H1 (cell line): Measurements from ENCODE around the gene EFCAB6. TPM values are rescaled to one million over a fixed set of nuclear protein-coding genes. Genes with fewer than 3 reads are reported as not detected.

Source experiments
- CTCF ChIA-PET: fragments of 300-600 bp; sonication (Branson Sonifier 250); formaldehyde crosslinking; loops from one replicate; lab custom pipeline; 2021; ENCODE audit not compliant: partially characterized antibody; lab: Charles Lee
- POLR2A ChIA-PET: fragments of 300-600 bp; sonication (Branson Sonifier 250); formaldehyde crosslinking; loops from one replicate; lab custom pipeline; 2021; ENCODE audit warnings: inconsistent platforms; ENCODE audit not compliant: partially characterized antibody; lab: Charles Lee
- DNase-seq, 2 experiments: peaks; one replicate each; pipeline versions ENCODE4 v3.0.0 to v3.0.0-alpha.2; 2010 to 2022; ENCODE audit warnings: low spot score in 2 of 2, low read depth in 1 of 2, mixed read lengths in 1 of 2
- FAIRE-seq: peaks from 2 replicates; lab custom pipeline; 2011; peaks lifted over from hg19 to GRCh38; lab: Jason Lieb, UNC
- H2AFZ ChIP-seq: 2 replicates; pipeline ENCODE4 v1.8.1; 2012; ENCODE audit warnings: low read length, inconsistent platforms
- H2AK5ac ChIP-seq: 2 replicates; pipeline ENCODE4 v1.6.1; 2013; ENCODE audit warnings: low read depth, low read length
- H2BK120ac ChIP-seq: replicated peaks from 2 replicates; pipeline ENCODE3; 2013; ENCODE audit warnings: low read depth, low read length, inconsistent platforms
- H2BK12ac ChIP-seq: 2 replicates; pipeline ENCODE4 v1.6.1; 2013; ENCODE audit warnings: low read depth, low read length
- H2BK15ac ChIP-seq: 2 replicates; pipeline ENCODE4 v1.6.1; 2013; ENCODE audit warnings: low read length
- H2BK20ac ChIP-seq: 2 replicates; pipeline ENCODE4 v1.6.1; 2013; ENCODE audit warnings: low read length
- H2BK5ac ChIP-seq: 2 replicates; pipeline ENCODE4 v1.6.1; 2013; ENCODE audit warnings: low read depth, low read length
- H3K14ac ChIP-seq: 2 replicates; pipeline ENCODE4 v1.6.1; 2013; ENCODE audit warnings: inconsistent platforms; ENCODE audit not compliant: insufficient read length
- H3K18ac ChIP-seq: 2 replicates; pipeline ENCODE4 v1.6.1; 2013; ENCODE audit warnings: low read length; ENCODE audit errors: extremely low read depth
- H3K23ac ChIP-seq: 2 replicates; pipeline ENCODE4 v1.6.1; 2013; ENCODE audit warnings: inconsistent platforms; ENCODE audit not compliant: insufficient read length
- H3K23me2 ChIP-seq: 2 replicates; pipeline ENCODE4 v1.6.1; 2013; ENCODE audit warnings: low read depth, low read length
- H3K27ac ChIP-seq: 2 replicates; pipeline ENCODE4 v1.6.1; 2011; ENCODE audit warnings: low read depth, low read length, inconsistent platforms
- H3K27me3 ChIP-seq, 4 experiments: replicated peaks in 1 of 4; 1 replicate in 1 of 4; 2 replicates in 3 of 4; pipeline versions ENCODE4 v1.6.1 to v1.8.1; 2011 to 2013; ENCODE audit warnings: low read length in 3 of 4, mild to moderate bottlenecking in 3 of 4, inconsistent platforms in 2 of 4, mixed read lengths in 2 of 4, moderate library complexity in 1 of 4; ENCODE audit not compliant: control insufficient read depth in 3 of 4, insufficient read depth in 3 of 4; ENCODE audit errors: extremely low read depth in 1 of 4
- H3K36me3 ChIP-seq, 4 experiments: 2 replicates each; pipeline versions ENCODE4 v1.6.1 to v1.8.1; 2011 to 2013; ENCODE audit warnings: mild to moderate bottlenecking in 4 of 4, low read length in 3 of 4, moderate library complexity in 2 of 4, control low read depth in 1 of 4, inconsistent platforms in 1 of 4; ENCODE audit not compliant: insufficient read depth in 4 of 4, control insufficient read depth in 2 of 4
- H3K4ac ChIP-seq: replicated peaks from 2 replicates; pipeline ENCODE3; 2013; ENCODE audit warnings: low read length, low read depth, mixed read lengths, inconsistent platforms; ENCODE audit not compliant: insufficient read length
- H3K4me1 ChIP-seq, 4 experiments: replicated peaks in 1 of 4; 1 replicate in 1 of 4; 2 replicates in 3 of 4; pipeline versions ENCODE4 v1.6.1 to v1.8.1; 2011 to 2013; ENCODE audit warnings: low read length in 3 of 4, inconsistent platforms in 2 of 4, mixed read lengths in 1 of 4; ENCODE audit not compliant: insufficient read depth in 4 of 4, control insufficient read depth in 3 of 4
- H3K4me2 ChIP-seq, 2 experiments: 2 replicates each; pipeline versions ENCODE4 v1.6.1 to v1.8.1; 2011 to 2013; ENCODE audit warnings: low read depth in 2 of 2, low read length in 2 of 2, control low read depth in 1 of 2, inconsistent platforms in 1 of 2, mild to moderate bottlenecking in 1 of 2; ENCODE audit not compliant: insufficient read depth in 1 of 2
- H3K4me3 ChIP-seq, 4 experiments: fragments of 200-600, 300-600 bp in 1 of 4; sonication (generic), shearing (Covaris generic), sonication (Bioruptor Twin) in 1 of 4; 2 replicates each; pipeline versions ENCODE4 v1.5.1 to v1.8.1; 2011 to 2016; ENCODE audit warnings: low read length in 4 of 4, low read depth in 3 of 4, control low read depth in 2 of 4, inconsistent platforms in 2 of 4, mild to moderate bottlenecking in 2 of 4, mixed read lengths in 1 of 4, moderate library complexity in 1 of 4; ENCODE audit not compliant: insufficient read depth in 2 of 4; ENCODE audit errors: extremely low read depth in 1 of 4
- H3K56ac ChIP-seq: replicated peaks from 2 replicates; pipeline ENCODE3; 2013; ENCODE audit warnings: low read depth, mild to moderate bottlenecking, mixed read lengths, low read length, inconsistent platforms; ENCODE audit not compliant: insufficient read length
- H3K79me1 ChIP-seq: 2 replicates; pipeline ENCODE4 v1.6.1; 2013; ENCODE audit warnings: low read depth, low read length, control low read depth
- H3K79me2 ChIP-seq, 2 experiments: 2 replicates each; pipeline versions ENCODE4 v1.6.1 to v1.8.1; 2012 to 2013; ENCODE audit warnings: low read length in 2 of 2, mild to moderate bottlenecking in 2 of 2, inconsistent platforms in 1 of 2; ENCODE audit not compliant: insufficient read depth in 2 of 2, control insufficient read depth in 1 of 2
- H3K9ac ChIP-seq, 4 experiments: replicated peaks in 1 of 4; 1 replicate in 1 of 4; 2 replicates in 3 of 4; pipeline versions ENCODE4 v1.6.1 to v1.8.1; 2011 to 2013; ENCODE audit warnings: low read depth in 3 of 4, low read length in 3 of 4, control low read depth in 2 of 4, mild to moderate bottlenecking in 2 of 4, moderate library complexity in 2 of 4, inconsistent platforms in 1 of 4; ENCODE audit errors: extremely low read depth in 1 of 4
- H3K9me3 ChIP-seq, 2 experiments: 2 replicates each; pipeline versions ENCODE4 v1.6.1 to v1.8.1; 2012 to 2013; ENCODE audit warnings: mild to moderate bottlenecking in 2 of 2, moderate library complexity in 2 of 2, control low read depth in 1 of 2, inconsistent platforms in 1 of 2, low read depth in 1 of 2, low read length in 1 of 2, mixed read lengths in 1 of 2; ENCODE audit not compliant: insufficient read depth in 2 of 2
- H4K20me1 ChIP-seq, 2 experiments: replicated peaks in 1 of 2; 2 replicates each; pipeline versions ENCODE3 to v1.8.1; 2011 to 2013; ENCODE audit warnings: inconsistent platforms in 2 of 2, low read length in 2 of 2, mild to moderate bottlenecking in 1 of 2; ENCODE audit not compliant: insufficient read depth in 2 of 2, control insufficient read depth in 1 of 2
- H4K5ac ChIP-seq: 2 replicates; pipeline ENCODE4 v1.6.1; 2013; ENCODE audit warnings: low read length, low read depth, mixed read lengths, inconsistent platforms; ENCODE audit not compliant: insufficient read length
- H4K8ac ChIP-seq: 2 replicates; pipeline ENCODE4 v1.8.0; 2013; ENCODE audit warnings: mild to moderate bottlenecking, moderate library complexity, low read length, inconsistent platforms; ENCODE audit not compliant: insufficient read depth; ENCODE audit errors: extremely low read depth
- H4K91ac ChIP-seq: replicated peaks from 2 replicates; pipeline ENCODE3; 2013; ENCODE audit warnings: low read length, mixed read lengths, inconsistent platforms; ENCODE audit not compliant: insufficient read length
- ATF3 ChIP-seq: IDR thresholded peaks from 2 replicates; pipeline ENCODE4 v1.6.1; 2011; ENCODE audit warnings: low read depth, mild to moderate bottlenecking, low read length; ENCODE audit not compliant: insufficient read depth
- CHD1 ChIP-seq: IDR thresholded peaks from 2 replicates; pipeline ENCODE4 v1.6.1; 2012; ENCODE audit warnings: low read depth, low read length, improper control_type of control experiment
- TBP ChIP-seq: IDR thresholded peaks from 2 replicates; pipeline ENCODE4 v1.6.1; 2011; ENCODE audit warnings: low read depth, low read length, improper control_type of control experiment
- ZNF274 ChIP-seq: IDR thresholded peaks from 2 replicates; pipeline ENCODE4 v1.7.0; 2012; ENCODE audit warnings: low read length, borderline replicate concordance; ENCODE audit errors: extremely low read depth
- WGBS, 2 experiments: shearing (Covaris generic) in 1 of 2; methylation state at CpG; one replicate each; pipeline versions ENCODE4 v1.1.6 to v1.1.7; 2013 to 2015; ENCODE audit warnings: low lambda C conversion rate in 2 of 2, mixed read lengths in 2 of 2, inconsistent platforms in 1 of 2, low coverage in 1 of 2, missing lambda C conversion rate in 1 of 2; ENCODE audit not compliant: insufficient replicate concordance in 2 of 2, insufficient coverage in 1 of 2, insufficient read length in 1 of 2; ENCODE audit errors: extremely low coverage in 1 of 2, missing lambda C conversion rate in 1 of 2; 5-methylcytosine and 5-hydroxymethylcytosine counted together
- polyA plus RNA-seq, 7 experiments: library from polyadenylated mRNA; depleted of rRNA in 3 of 7; stranded (reverse) in 5 of 7; unstranded in 2 of 7; fragments of >200 nt in 5 of 7; fragments of 200-250 nt in 2 of 7; gene quantifications; 1 replicate in 5 of 7; 2 replicates in 1 of 7; 4 replicates in 1 of 7; pipeline versions ENCODE4 v1.2.1 to v1.2.3, GENCODE V29; 2011 to 2013; ENCODE audit warnings: missing spikeins in 2 of 7, mixed read lengths in 2 of 7
- total RNA-seq: library from RNA; stranded (reverse); fragmentation: NEBNext Ultra II Directional; extraction: Animal tissue kit (Norgen Biotek cat#: 25700); gene quantifications from 2 replicates; pipeline ENCODE4 v1.2.1, GENCODE V29; 2021

EFCAB6 gene
- total and polyA plus RNA-seq, 2 of the 8 experiments (the other 6 are each of a cell fraction or from before 2014, with no cell fraction given) = 0.32 to 1.7 TPM

- Histone ChIP-seq H3K23ac (no peak overlapping the region), H3K79me1 (no peaks in the 10 kb centered on the region), H3K9ac (no peak overlapping the region), H2BK120ac (no peak overlapping the region), H3K4me3 (no peak overlapping the region), H3K18ac (no peak overlapping the region), H4K8ac (no peak overlapping the region), H2BK5ac (no peak overlapping the region), H3K4me2 (no peak overlapping the region), H3K4me1 (peaks cover 2 to 12% (median 10%) of the 10 kb centered on the region in 4 experiments), H3K27me3 (no peaks in the 10 kb centered on the region; a peak in 1 of 7 replicates), H3K9me3 (no peaks in the 10 kb centered on the region), H2AFZ (no peak overlapping the region), H3K14ac (no peak overlapping the region), H2BK12ac (no peak overlapping the region), H2BK20ac (no peak overlapping the region), H2AK5ac (no peak overlapping the region), H3K79me2 (no peaks in the 10 kb centered on the region), H3K4ac (no peak overlapping the region), H3K56ac (no peak overlapping the region), H3K23me2 (no peaks in the 10 kb centered on the region), H4K20me1 (no peaks in the 10 kb centered on the region), H3K36me3 (no peaks in the 10 kb centered on the region), H2BK15ac (no peak overlapping the region; the same call in 1 of the 2 replicates), H4K91ac (no peak overlapping the region), H4K5ac (no peak overlapping the region), H3K27ac (no peak overlapping the region)
- DNase-seq (no peak), FAIRE-seq (no peak)
- TF ChIP-seq ATF3 (no peak), CHD1 (no peak), ZNF274 (no peak), TBP (no peak)
- POLR2A ChIA-PET = no interaction called here
- CTCF ChIA-PET = no interaction called here
- WGBS, 2 experiments = 92% methylated on average over 9 of the region's 9 CpGs; no CpG with 5 or more reads in 1 of the 2 experiments
Measured at GRCh38 chr22:43572710-43573109, 239.4 kb downstream of the EFCAB6 start.
